Neural crest cell (in vitro differentiated cells): ENCODE results near the gene MSH5. TPM values are rescaled to one million over a fixed set of nuclear protein-coding genes. Genes with fewer than 3 reads are reported as not detected.

ENCODE experiments used
- DNase-seq: peaks from one replicate; pipeline ENCODE4 v3.0.0; 2021; ENCODE audit warnings: low read depth, mixed read lengths, low spot score
- H3K27ac Mint-ChIP-seq: one replicate; pipeline ENCODE4 v1.8.0; 2021; ENCODE audit warnings: mild to moderate bottlenecking, mixed read lengths; ENCODE audit not compliant: unreplicated experiment
- H3K27me3 Mint-ChIP-seq: 2 replicates; pipeline ENCODE4 v1.8.0; 2021; ENCODE audit warnings: low read depth, mild to moderate bottlenecking, mixed read lengths
- H3K36me3 Mint-ChIP-seq: 2 replicates; pipeline ENCODE4 v1.8.0; 2021; ENCODE audit warnings: low read depth, mild to moderate bottlenecking, mixed read lengths
- H3K4me1 Mint-ChIP-seq: 2 replicates; pipeline ENCODE4 v1.8.0; 2021; ENCODE audit warnings: mixed read lengths
- H3K4me3 Mint-ChIP-seq: one replicate; pipeline ENCODE4 v1.8.0; 2021; ENCODE audit warnings: mild to moderate bottlenecking, mixed read lengths
- H3K9me3 Mint-ChIP-seq: 2 replicates; pipeline ENCODE4 v1.8.0; 2021; ENCODE audit warnings: mixed read lengths
- CTCF ChIP-seq: fragments of 200-600 bp; sonication (generic); conservative IDR thresholded peaks from 2 replicates; pipeline ENCODE4 v1.5.0; 2021; ENCODE audit warnings: antibody characterized with exemption, mild to moderate bottlenecking
- total RNA-seq: library from RNA; stranded (reverse); gene quantifications from 2 replicates; pipeline ENCODE4 v1.2.1, GENCODE V29; 2021

MSH5 gene
- total RNA-seq, 1 donor from 2014 or later = 79.5 TPM

GRCh38 chr6:31779908-31780307, 40.1 kb downstream of the MSH5 start:
- Mint-ChIP-seq H3K4me1 (no peaks in the 10 kb centered on the region), H3K4me3 (no peak overlapping the region), H3K27me3 (no peaks in the 10 kb centered on the region), H3K36me3 (peaks cover 8% of the 10 kb centered on the region), H3K27ac (no peak overlapping the region), H3K9me3 (no peaks in the 10 kb centered on the region)
- TF ChIP-seq CTCF = no peak
- no peak for DNase-seq

- H3K4me3 Mint-ChIP-seq = no peak overlapping the region
- H3K9me3 Mint-ChIP-seq = no peaks in the 10 kb centered on the region
- H3K36me3 Mint-ChIP-seq = peaks cover 8% of the 10 kb centered on the region
- TF ChIP-seq CTCF = no peak
- no peaks in the 10 kb centered on the region for H3K27me3 Mint-ChIP-seq
- no peaks in the 10 kb centered on the region for H3K4me1 Mint-ChIP-seq
- DNase-seq = no peak
- H3K27ac Mint-ChIP-seq = peak overlapping the region; percentile 19
Measured at GRCh38 chr6:31780507-31781243, 40.9 kb downstream of the MSH5 start.

- Mint-ChIP-seq H3K4me1 (no peaks in the 10 kb centered on the region), H3K36me3 (peaks cover 8% of the 10 kb centered on the region), H3K27me3 (no peaks in the 10 kb centered on the region), H3K27ac (peak overlapping the region; percentile 19), H3K4me3 (no peak overlapping the region), H3K9me3 (no peaks in the 10 kb centered on the region)
- no peak for DNase-seq
- no peak for TF ChIP-seq CTCF
Measured at GRCh38 chr6:31781244-31782125, 41.7 kb downstream of the MSH5 start.

- H3K36me3 Mint-ChIP-seq = peaks cover 8% of the 10 kb centered on the region
- H3K9me3 Mint-ChIP-seq = no peaks in the 10 kb centered on the region
- H3K4me1 Mint-ChIP-seq = no peaks in the 10 kb centered on the region
- no peak for TF ChIP-seq CTCF
- no peak for DNase-seq
- no peaks in the 10 kb centered on the region for H3K27me3 Mint-ChIP-seq
- H3K27ac Mint-ChIP-seq = no peak overlapping the region
- no peak overlapping the region for H3K4me3 Mint-ChIP-seq
Measured at GRCh38 chr6:31782126-31782855, 42.5 kb downstream of the MSH5 start.

- Mint-ChIP-seq H3K4me3 (peak overlapping the region; percentile 12), H3K4me1 (no peaks in the 10 kb centered on the region), H3K36me3 (peaks cover 12% of the 10 kb centered on the region), H3K9me3 (no peaks in the 10 kb centered on the region), H3K27me3 (no peaks in the 10 kb centered on the region), H3K27ac (no peak overlapping the region)
- no peak for TF ChIP-seq CTCF
- DNase-seq = no peak
Measured at GRCh38 chr6:31784098-31784925, 44.5 kb downstream of the MSH5 start.
